Astrocyte (in vitro differentiated cells and primary cell): ENCODE measurements around the gene CYBA. TPM values are rescaled to one million over a fixed set of nuclear protein-coding genes. Genes with fewer than 3 reads are reported as not detected.

ENCODE experiments used
- DNase-seq: peaks from one replicate; pipeline ENCODE4 v3.0.0-alpha.2; 2010; ENCODE audit warnings: low read depth
- FAIRE-seq: peaks from 2 replicates; lab custom pipeline; 2011; peaks lifted over from hg19 to GRCh38; lab: Jason Lieb, UNC
- H2AFZ ChIP-seq: 2 replicates; pipeline ENCODE4 v1.6.0; 2012; ENCODE audit warnings: low read depth, low read length, inconsistent platforms
- H3K27ac ChIP-seq: 2 replicates; pipeline ENCODE4 v1.5.1; 2011; ENCODE audit warnings: low read depth, low read length, inconsistent platforms
- H3K27me3 ChIP-seq: 2 replicates; pipeline ENCODE4 v1.6.0; 2011; ENCODE audit warnings: low read length, inconsistent platforms; ENCODE audit not compliant: insufficient read depth
- H3K36me3 ChIP-seq: 2 replicates; pipeline ENCODE4 v1.5.1; 2011; ENCODE audit warnings: low read length, inconsistent platforms; ENCODE audit not compliant: insufficient read depth
- H3K4me1 ChIP-seq: 2 replicates; pipeline ENCODE4 v1.5.1; 2011; ENCODE audit warnings: low read length, inconsistent platforms; ENCODE audit not compliant: insufficient read depth
- H3K4me2 ChIP-seq: 2 replicates; pipeline ENCODE4 v1.6.0; 2012; ENCODE audit warnings: low read length, inconsistent platforms
- H3K4me3 ChIP-seq: 2 replicates; pipeline ENCODE4 v1.5.1; 2011; ENCODE audit warnings: low read depth, mild to moderate bottlenecking, low read length, inconsistent platforms; ENCODE audit not compliant: insufficient read depth
- H3K79me2 ChIP-seq: 2 replicates; pipeline ENCODE4 v1.6.0; 2012; ENCODE audit warnings: mild to moderate bottlenecking, low read length, inconsistent platforms; ENCODE audit not compliant: insufficient read depth
- H3K9ac ChIP-seq: 2 replicates; pipeline ENCODE4 v1.6.0; 2012; ENCODE audit warnings: mild to moderate bottlenecking, low read length, inconsistent platforms
- H3K9me3 ChIP-seq: 2 replicates; pipeline ENCODE4 v1.5.1; 2012; ENCODE audit warnings: low read depth, mild to moderate bottlenecking, low read length, inconsistent platforms; ENCODE audit not compliant: insufficient read depth
- H4K20me1 ChIP-seq: 2 replicates; pipeline ENCODE4 v1.6.0; 2012; ENCODE audit warnings: low read length, inconsistent platforms; ENCODE audit not compliant: insufficient read depth
- H3K27ac Mint-ChIP-seq: one replicate; pipeline ENCODE4 v1.8.0; 2021; ENCODE audit warnings: mild to moderate bottlenecking, mixed read lengths; ENCODE audit not compliant: unreplicated experiment
- H3K27me3 Mint-ChIP-seq: one replicate; pipeline ENCODE4 v1.8.0; 2021; ENCODE audit warnings: low read depth, mixed read lengths; ENCODE audit not compliant: unreplicated experiment
- H3K36me3 Mint-ChIP-seq: one replicate; pipeline ENCODE4 v1.8.0; 2021; ENCODE audit warnings: low read depth, mixed read lengths; ENCODE audit not compliant: unreplicated experiment
- H3K4me1 Mint-ChIP-seq: one replicate; pipeline ENCODE4 v1.8.0; 2021; ENCODE audit warnings: low read depth, mixed read lengths; ENCODE audit not compliant: unreplicated experiment
- H3K4me3 Mint-ChIP-seq: one replicate; pipeline ENCODE4 v1.8.0; 2021; ENCODE audit warnings: mild to moderate bottlenecking, moderate library complexity, mixed read lengths; ENCODE audit not compliant: unreplicated experiment
- H3K9me3 Mint-ChIP-seq: one replicate; pipeline ENCODE4 v1.8.0; 2021; ENCODE audit warnings: mild to moderate bottlenecking, mixed read lengths; ENCODE audit not compliant: unreplicated experiment
- CTCF ChIP-seq: IDR thresholded peaks from 2 replicates; pipeline ENCODE4 v1.5.1; 2011; ENCODE audit warnings: low read depth, mild to moderate bottlenecking, inconsistent platforms, low read length, moderate library complexity; ENCODE audit not compliant: insufficient read depth
- EZH2 ChIP-seq: IDR thresholded peaks from 2 replicates; pipeline ENCODE4 v1.6.1; 2012; ENCODE audit warnings: mild to moderate bottlenecking, low read length, inconsistent platforms; ENCODE audit not compliant: insufficient read depth
- total RNA-seq: library from RNA; stranded (reverse); gene quantifications from 2 replicates; pipeline ENCODE4 v1.2.1, GENCODE V29; 2021

The CYBA gene
- total RNA-seq, 1 donor from 2014 or later = 236 TPM

- H3K27ac ChIP-seq = no peak overlapping the region
- peaks cover 21% of the 10 kb centered on the region for H3K36me3 Mint-ChIP-seq
Measured at GRCh38 chr16:88602091-88602490, 48.8 kb downstream of the CYBA start.

GRCh38 chr16:88601313-88602036 lies 49.4 kb downstream of the CYBA start:
- Histone ChIP-seq H3K9me3 (no peaks in the 10 kb centered on the region), H3K4me1 (no peaks in the 10 kb centered on the region), H4K20me1 (peaks cover 45% of the 10 kb centered on the region), H3K27me3 (no peaks in the 10 kb centered on the region), H2AFZ (no peak overlapping the region), H3K4me2 (no peak overlapping the region), H3K4me3 (no peak overlapping the region), H3K79me2 (peaks cover 7% of the 10 kb centered on the region), H3K9ac (no peak overlapping the region), H3K27ac (no peak overlapping the region), H3K36me3 (peaks cover 40% of the 10 kb centered on the region)
- H3K36me3 Mint-ChIP-seq = peaks cover 21% of the 10 kb centered on the region
- H3K4me3 Mint-ChIP-seq = no peak overlapping the region
- FAIRE-seq (no peak), DNase-seq (no peak)
- no peaks in the 10 kb centered on the region for H3K9me3 Mint-ChIP-seq
- no peaks in the 10 kb centered on the region for H3K27me3 Mint-ChIP-seq
- peaks cover 5% of the 10 kb centered on the region for H3K4me1 Mint-ChIP-seq
- no peak for TF ChIP-seq CTCF
- no peak for TF ChIP-seq EZH2
- peak overlapping the region; percentile 41 for H3K27ac Mint-ChIP-seq

More at GRCh38 chr16:88602091-88602490, 48.8 kb downstream of the CYBA start:
- Histone ChIP-seq H3K36me3 (peaks cover 41% of the 10 kb centered on the region), H3K27me3 (no peaks in the 10 kb centered on the region), H2AFZ (no peak overlapping the region), H3K4me1 (no peaks in the 10 kb centered on the region), H3K4me2 (no peak overlapping the region), H3K9me3 (no peaks in the 10 kb centered on the region), H4K20me1 (peaks cover 41% of the 10 kb centered on the region), H3K4me3 (no peak overlapping the region), H3K9ac (no peak overlapping the region), H3K79me2 (peaks cover 7% of the 10 kb centered on the region)
- Mint-ChIP-seq H3K27ac (no peak overlapping the region), H3K9me3 (no peaks in the 10 kb centered on the region), H3K4me1 (peaks cover 5% of the 10 kb centered on the region), H3K4me3 (no peak overlapping the region), H3K27me3 (no peaks in the 10 kb centered on the region)
- DNase-seq = no peak
- FAIRE-seq = no peak
- TF ChIP-seq CTCF (no peak), EZH2 (no peak)

GRCh38 chr16:88600539-88600896 lies 50.3 kb downstream of the CYBA start:
- Histone ChIP-seq H3K79me2 (peaks cover 10% of the 10 kb centered on the region), H3K36me3 (peaks cover 32% of the 10 kb centered on the region), H3K4me2 (no peak overlapping the region), H3K27me3 (no peaks in the 10 kb centered on the region), H3K27ac (no peak overlapping the region), H3K9me3 (no peaks in the 10 kb centered on the region), H3K9ac (no peak overlapping the region), H3K4me3 (no peak overlapping the region), H4K20me1 (peaks cover 45% of the 10 kb centered on the region), H2AFZ (no peak overlapping the region), H3K4me1 (no peaks in the 10 kb centered on the region)
- FAIRE-seq (no peak), DNase-seq (no peak)
- peaks cover 21% of the 10 kb centered on the region for H3K36me3 Mint-ChIP-seq
- H3K4me3 Mint-ChIP-seq = no peak overlapping the region
- H3K4me1 Mint-ChIP-seq = peaks cover 5% of the 10 kb centered on the region
- no peaks in the 10 kb centered on the region for H3K9me3 Mint-ChIP-seq
- H3K27ac Mint-ChIP-seq = no peak overlapping the region
- no peak for TF ChIP-seq CTCF
- no peak for TF ChIP-seq EZH2
- H3K27me3 Mint-ChIP-seq = no peaks in the 10 kb centered on the region
